A549 (cell line): Measurements from ENCODE around the gene CCDC194. TPM values are rescaled to one million over a fixed set of nuclear protein-coding genes. Genes with fewer than 3 reads are reported as not detected.

Experiments
- ATAC-seq, 2 experiments: fragments of 200-7000 bp in 1 of 2; fragments of >200 bp in 1 of 2; cut with Nextera tagmentation in 1 of 2; cut with Tn5 transposase in 1 of 2; 3 replicates each; pipeline versions ENCODE4 v1.8.0 to v1.9.1; 2018 to 2020; ENCODE audit warnings: mild to moderate bottlenecking in 1 of 2, moderate library complexity in 1 of 2
- CTCF ChIA-PET: fragments of 300-600 bp; sonication (Branson Sonifier 250); formaldehyde crosslinking; extraction: SDS; loops from one replicate; lab custom pipeline; 2021; ENCODE audit warnings: antibody characterized with exemption, inconsistent platforms; lab: Yijun Ruan, JAX
- POLR2A ChIA-PET: fragments of 350-600 bp; formaldehyde crosslinking; extraction: SDS; loops from one replicate; lab custom pipeline; 2021; ENCODE audit warnings: antibody characterized with exemption, inconsistent platforms; lab: Yijun Ruan, JAX
- DNase-seq, 2 experiments: peaks; one replicate each; pipeline versions ENCODE4 v3.0.0 to v3.0.0-alpha.2; 2011 to 2016; ENCODE audit warnings: low read depth in 1 of 2, low spot score in 1 of 2
- FAIRE-seq: peaks from 2 replicates; lab custom pipeline; 2011; peaks lifted over from hg19 to GRCh38; lab: Jason Lieb, UNC
- H3K27ac ChIP-seq, 2 experiments: fragments of >200 bp; sonication (Bioruptor Twin); formaldehyde crosslinking; 3 replicates each; pipeline ENCODE4 v1.5.1; 2016 to 2017
- H3K4me1 ChIP-seq: fragments of >200 bp; sonication (Bioruptor Twin); formaldehyde crosslinking; 3 replicates; pipeline ENCODE4 v1.6.1; 2016
- H3K4me2 ChIP-seq: fragments of >200 bp; sonication (Bioruptor Twin); formaldehyde crosslinking; 3 replicates; pipeline ENCODE4 v1.6.1; 2016
- H3K4me3 ChIP-seq: fragments of >200 bp; sonication (Bioruptor Twin); formaldehyde crosslinking; 3 replicates; pipeline ENCODE4 v1.5.1; 2016
- H3K9me3 ChIP-seq: fragments of >200 bp; sonication (Bioruptor Twin); formaldehyde crosslinking; 3 replicates; pipeline ENCODE4 v1.6.1; 2016
- BCL3 ChIP-seq: fragments of >200 bp; sonication (Bioruptor Twin); formaldehyde crosslinking; IDR thresholded peaks from 3 replicates; pipeline ENCODE4 v1.6.1; 2016
- BHLHE40 ChIP-seq: IDR thresholded peaks from 2 replicates; pipeline ENCODE4 v1.6.1; 2012; ENCODE audit warnings: low read depth, low read length, inconsistent platforms
- CBX8 ChIP-seq: fragments of 200-600 bp; sonication (generic); IDR thresholded peaks from 2 replicates; pipeline ENCODE4 v1.6.1; 2016
- CEBPB ChIP-seq, 2 experiments: fragments of >200 bp in 1 of 2; sonication (Bioruptor Twin) in 1 of 2; formaldehyde crosslinking in 1 of 2; IDR thresholded peaks; 2 replicates each; pipeline ENCODE4 v1.6.1; 2012 to 2016
- CTCF ChIP-seq: fragments of >200 bp; sonication (Bioruptor Twin); formaldehyde crosslinking; IDR thresholded peaks from 3 replicates; pipeline ENCODE4 v1.5.1; 2016
- EHF ChIP-seq: fragments of 250-450 bp; sonication (Bioruptor Pico); IDR thresholded peaks from 2 replicates; pipeline ENCODE4 v1.5.0; 2020; ENCODE audit warnings: mild to moderate bottlenecking
- EHMT2 ChIP-seq: fragments of 200-600 bp; sonication (generic); IDR thresholded peaks from 2 replicates; pipeline ENCODE4 v1.6.1; 2016; ENCODE audit warnings: antibody characterized with exemption, low read depth, mild to moderate bottlenecking, moderate library complexity
- EP300 ChIP-seq, 2 experiments: fragments of >200 bp; sonication (Bioruptor Twin); formaldehyde crosslinking; IDR thresholded peaks; 2 replicates in 1 of 2; 3 replicates in 1 of 2; pipeline ENCODE4 v1.6.1; 2016 to 2017
- FOSB ChIP-seq: fragments of 250-450 bp; sonication (Bioruptor Pico); IDR thresholded peaks from 2 replicates; pipeline ENCODE4 v1.5.0; 2020; ENCODE audit warnings: mild to moderate bottlenecking, moderate library complexity
- GATA3 ChIP-seq: IDR thresholded peaks from 2 replicates; pipeline ENCODE4 v1.6.1; 2012; ENCODE audit warnings: borderline replicate concordance
- HDAC2 ChIP-seq: fragments of 200-600 bp; sonication (generic); IDR thresholded peaks from 2 replicates; pipeline ENCODE4 v1.6.1; 2016
- HOXA7 ChIP-seq: fragments of 250-450 bp; sonication (Bioruptor Pico); IDR thresholded peaks from 2 replicates; pipeline ENCODE4 v1.5.0; 2020; ENCODE audit warnings: mild to moderate bottlenecking, moderate library complexity
- HOXB13 ChIP-seq: fragments of 250-450 bp; sonication (Bioruptor Pico); IDR thresholded peaks from 2 replicates; pipeline ENCODE4 v1.5.0; 2020; ENCODE audit warnings: low read depth, mild to moderate bottlenecking, moderate library complexity
- JUN ChIP-seq, 2 experiments: fragments of >200 bp; sonication (Bioruptor Twin); formaldehyde crosslinking; IDR thresholded peaks; 2 replicates in 1 of 2; 3 replicates in 1 of 2; pipeline ENCODE4 v1.6.1; 2016 to 2017
- KDM5A ChIP-seq: fragments of 200-600 bp; sonication (generic); IDR thresholded peaks from 2 replicates; pipeline ENCODE4 v1.6.1; 2016; ENCODE audit warnings: antibody characterized with exemption, mild to moderate bottlenecking
- MAFK ChIP-seq: fragments of 450-650 bp; IDR thresholded peaks from 2 replicates; pipeline ENCODE4 v1.6.1; 2014; ENCODE audit not compliant: partially characterized antibody
- MYC ChIP-seq: IDR thresholded peaks from 2 replicates; pipeline ENCODE4 v1.6.1; 2012; ENCODE audit warnings: mild to moderate bottlenecking, inconsistent platforms, low read length, improper control_type of control experiment, borderline replicate concordance
- NFE2L2 ChIP-seq: fragments of 150-350 bp; conservative IDR thresholded peaks from 2 replicates; pipeline ENCODE4 v1.6.1; 2014; ENCODE audit warnings: low read length
- NPAS2 ChIP-seq: fragments of 250-450 bp; sonication (Bioruptor Pico); IDR thresholded peaks from 2 replicates; pipeline ENCODE4 v1.8.0; 2022; ENCODE audit warnings: mild to moderate bottlenecking, moderate library complexity, borderline replicate concordance
- NR3C1 ChIP-seq: fragments of >200 bp; sonication (Bioruptor Twin); formaldehyde crosslinking; IDR thresholded peaks from 3 replicates; pipeline ENCODE4 v1.6.1; 2017
- PHF8 ChIP-seq: fragments of 200-600 bp; sonication (generic); IDR thresholded peaks from 2 replicates; pipeline ENCODE4 v1.6.1; 2016; ENCODE audit warnings: low read depth, mild to moderate bottlenecking, antibody characterized with exemption, moderate library complexity, borderline replicate concordance
- RARB ChIP-seq: fragments of 250-450 bp; sonication (Bioruptor Pico); IDR thresholded peaks from 2 replicates; pipeline ENCODE4 v1.8.0; 2021; ENCODE audit warnings: mild to moderate bottlenecking, moderate library complexity
- RCOR1 ChIP-seq: fragments of 150-350 bp; IDR thresholded peaks from 2 replicates; pipeline ENCODE4 v1.6.1; 2014; ENCODE audit warnings: antibody characterized with exemption, low read length, low read depth
- ZSCAN20 ChIP-seq: fragments of 250-450 bp; sonication (Bioruptor Pico); IDR thresholded peaks from 2 replicates; pipeline ENCODE4 v1.8.0; 2022; ENCODE audit warnings: mild to moderate bottlenecking, moderate library complexity
- WGBS: methylation state at CpG from one replicate; pipeline ENCODE4 v1.1.6; 2017; ENCODE audit errors: missing lambda C conversion rate; 5-methylcytosine and 5-hydroxymethylcytosine counted together
- polyA plus RNA-seq, 4 experiments: library from polyadenylated mRNA; depleted of rRNA in 3 of 4; stranded (reverse); fragments of >200 nt; fragmentation: RNase III in 1 of 4; extraction: RNeasy Plus Mini Kit Qiagen cat#74134 plus additional on column Dnase treatment in 1 of 4; gene quantifications; 2 replicates in 3 of 4; 3 replicates in 1 of 4; pipeline ENCODE4 v1.2.3, GENCODE V29; 2011 to 2017
- TF ChIP-seq, protein P1 (sequence below): IDR thresholded peaks from 2 replicates; pipeline ENCODE4 v1.6.1; 2012

The CCDC194 gene
- polyA plus RNA-seq, 2 of the 4 experiments (the other 2 are of a cell fraction), result not detected

DNA sequence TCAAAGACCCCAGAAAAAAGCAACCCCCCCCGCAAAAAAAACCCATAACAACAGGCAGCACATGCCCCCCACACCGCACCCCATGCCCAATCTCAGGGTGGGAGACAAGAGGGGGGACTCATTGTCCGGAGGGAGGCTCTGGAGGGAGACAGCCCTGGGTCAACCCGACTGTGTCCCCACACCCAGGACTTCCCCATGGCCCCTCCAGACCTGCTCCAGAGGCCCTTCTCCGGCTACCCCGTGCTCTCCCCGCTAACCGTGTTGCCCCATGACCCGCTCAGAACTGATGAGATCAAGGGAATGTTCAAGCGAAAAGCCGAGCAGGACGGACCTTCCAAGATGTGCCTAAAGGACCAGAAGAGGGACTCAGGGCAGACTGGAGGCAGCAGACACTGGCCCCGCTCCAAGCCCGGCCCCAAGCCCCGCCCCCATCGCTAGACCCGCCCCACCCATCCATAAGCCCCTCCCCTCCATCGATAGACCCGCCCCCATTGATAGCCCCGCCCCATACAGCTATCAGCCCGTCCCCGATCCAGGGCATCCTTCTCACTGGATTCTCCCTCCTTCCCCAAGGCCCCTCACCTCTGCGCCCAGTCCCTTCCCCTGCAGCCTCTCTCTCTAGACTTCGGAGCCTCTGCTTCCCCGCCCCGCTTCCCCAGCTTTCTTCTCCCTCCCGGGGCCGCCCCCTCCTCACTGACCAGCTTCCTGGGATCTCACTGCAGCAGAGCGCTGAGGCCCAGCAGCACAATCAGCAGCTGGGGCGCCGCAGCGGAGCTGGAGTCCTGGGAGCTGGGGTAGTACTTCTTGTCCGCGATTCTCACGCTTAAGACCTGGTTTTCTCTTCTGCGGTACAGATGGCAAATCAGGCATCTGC, 9.2 kb upstream of the CCDC194 start:
- FAIRE-seq, result no peak
- TF ChIP-seq CEBPB (IDR thresholded peaks at IDR 0.05) (no peak), NR3C1 (no peak), BHLHE40 (no peak), EHMT2 (no peak), BCL3 (no peak), HOXA7 (CRISPR knock-in tag) (no peak), MAFK (no peak), JUN (IDR thresholded peaks at IDR 0.05) (no peak), HOXB13 (CRISPR knock-in tag) (no peak), KDM5A (no peak), PHF8 (no peak), GATA3 (no peak), EHF (no peak)
- TF ChIP-seq, protein P1, sequence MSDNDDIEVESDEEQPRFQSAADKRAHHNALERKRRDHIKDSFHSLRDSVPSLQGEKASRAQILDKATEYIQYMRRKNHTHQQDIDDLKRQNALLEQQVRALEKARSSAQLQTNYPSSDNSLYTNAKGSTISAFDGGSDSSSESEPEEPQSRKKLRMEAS, result no peak
- Histone ChIP-seq H3K9me3 (no peaks in the 10 kb centered on the region), H3K4me3 (no peak overlapping the region), H3K27ac (peak overlapping the region in 1 of 2 experiments; percentile 55; a peak in 2 of 6 replicates), H3K4me1 (no peaks in the 10 kb centered on the region), H3K4me2 (peak overlapping the region; percentile 63)
- ATAC-seq, result peak; percentile 66 to 81
- POLR2A ChIA-PET, result interaction anchor here (0.6 kb wide), 2 partner anchors 68 to 101 kb away, joined by 3 to 5 read pairs; no protein-coding TSS in a partner anchor
- WGBS, result 35% methylated on average over 20 of the region's 36 CpGs
- CTCF ChIA-PET, result interaction anchor here (1.3 to 1.5 kb wide), 2 partner anchors 9 to 11 kb away, joined by 4 read pairs; partner anchors contain the start of gene CCDC194
- DNase-seq, result peak; percentile 49 to 62

- FAIRE-seq (no peak), DNase-seq (no peak), ATAC-seq (no peak)
- TF ChIP-seq MYC (no peak), EP300 (IDR thresholded peaks at IDR 0.05) (no peak), FOSB (CRISPR knock-in tag) (no peak), HDAC2 (no peak), CBX8 (no peak), NPAS2 (CRISPR knock-in tag) (no peak), HOXA7 (CRISPR knock-in tag) (no peak)
- CTCF ChIA-PET, result no interaction called here
- Histone ChIP-seq H3K9me3 (no peaks in the 10 kb centered on the region), H3K27ac (no peak overlapping the region), H3K4me2 (no peak overlapping the region), H3K4me3 (no peak overlapping the region), H3K4me1 (no peaks in the 10 kb centered on the region)
- POLR2A ChIA-PET, result no interaction called here
- WGBS, result 87% methylated on average over 6 of the region's 6 CpGs
Measured at GRCh38 chr19:17401628-17402027, 7.6 kb upstream of the CCDC194 start.

GRCh38 chr19:17398902-17399527, 5.0 kb upstream of the CCDC194 start:
- Histone ChIP-seq H3K27ac (no peak overlapping the region), H3K9me3 (no peaks in the 10 kb centered on the region), H3K4me2 (no peak overlapping the region), H3K4me1 (no peaks in the 10 kb centered on the region), H3K4me3 (no peak overlapping the region)
- ATAC-seq (no peak), FAIRE-seq (no peak), DNase-seq (no peak)
- CTCF ChIA-PET, result interaction anchor here (0.6 to 1.5 kb wide), 9 partner anchors 9 to 97 kb away, joined by 3 to 5 read pairs (median 3); partner anchors contain the start of gene MVB12A
- TF ChIP-seq NFE2L2, result no peak
- no peak for TF ChIP-seq NPAS2 (CRISPR knock-in tag)
- TF ChIP-seq HOXA7 (CRISPR knock-in tag), result no peak
- TF ChIP-seq RARB (CRISPR knock-in tag), result no peak
- TF ChIP-seq ZSCAN20 (CRISPR knock-in tag), result no peak
- no peak for TF ChIP-seq CTCF
- TF ChIP-seq RCOR1, result no peak
- 68% methylated on average over 8 of the region's 8 CpGs for WGBS
- POLR2A ChIA-PET, result no interaction called here
